Retinal pigment epithelial cell (primary cell): ENCODE measurements around the gene TLE3.

ENCODE experiments used
- DNase-seq: peaks from one replicate; pipeline ENCODE4 v3.0.0-alpha.2; 2010; ENCODE audit warnings: low read depth
- H3K4me3 ChIP-seq: 2 replicates; pipeline ENCODE4 v1.5.1; 2011; ENCODE audit warnings: mild to moderate bottlenecking, low read length, control low read depth, moderate library complexity
- TF ChIP-seq, protein P1 (sequence below): conservative IDR thresholded peaks from 2 replicates; pipeline ENCODE4 v1.5.1; 2011; ENCODE audit warnings: low read depth, low read length, control low read depth, inconsistent platforms

Gene TLE3

GRCh38 chr15:70042553-70043214, 55.0 kb downstream of the TLE3 start:
- H3K4me3 ChIP-seq, result no peak overlapping the region

DNA sequence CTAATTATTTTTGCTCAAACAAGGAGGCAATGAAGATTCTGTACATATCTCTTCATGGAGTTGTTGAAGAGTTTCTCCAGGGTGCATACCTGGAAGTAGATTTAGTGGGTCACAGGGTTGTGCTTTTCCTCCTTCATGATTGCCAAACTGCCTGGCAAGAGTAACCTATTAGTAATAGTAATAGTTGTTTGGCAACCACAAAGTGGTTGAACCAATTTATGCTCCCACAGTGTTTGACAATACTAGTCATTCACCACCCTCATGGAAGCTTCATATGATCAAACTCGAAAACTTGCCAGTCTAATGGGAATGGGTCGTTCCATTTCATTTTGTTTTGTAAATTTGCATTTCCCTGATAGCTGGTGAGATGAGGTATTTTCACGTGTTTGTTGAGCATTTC, 57.8 kb downstream of the TLE3 start:
- TF ChIP-seq, protein P1, sequence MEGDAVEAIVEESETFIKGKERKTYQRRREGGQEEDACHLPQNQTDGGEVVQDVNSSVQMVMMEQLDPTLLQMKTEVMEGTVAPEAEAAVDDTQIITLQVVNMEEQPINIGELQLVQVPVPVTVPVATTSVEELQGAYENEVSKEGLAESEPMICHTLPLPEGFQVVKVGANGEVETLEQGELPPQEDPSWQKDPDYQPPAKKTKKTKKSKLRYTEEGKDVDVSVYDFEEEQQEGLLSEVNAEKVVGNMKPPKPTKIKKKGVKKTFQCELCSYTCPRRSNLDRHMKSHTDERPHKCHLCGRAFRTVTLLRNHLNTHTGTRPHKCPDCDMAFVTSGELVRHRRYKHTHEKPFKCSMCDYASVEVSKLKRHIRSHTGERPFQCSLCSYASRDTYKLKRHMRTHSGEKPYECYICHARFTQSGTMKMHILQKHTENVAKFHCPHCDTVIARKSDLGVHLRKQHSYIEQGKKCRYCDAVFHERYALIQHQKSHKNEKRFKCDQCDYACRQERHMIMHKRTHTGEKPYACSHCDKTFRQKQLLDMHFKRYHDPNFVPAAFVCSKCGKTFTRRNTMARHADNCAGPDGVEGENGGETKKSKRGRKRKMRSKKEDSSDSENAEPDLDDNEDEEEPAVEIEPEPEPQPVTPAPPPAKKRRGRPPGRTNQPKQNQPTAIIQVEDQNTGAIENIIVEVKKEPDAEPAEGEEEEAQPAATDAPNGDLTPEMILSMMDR, result no peak
- DNase-seq, result no peak
- H3K4me3 ChIP-seq, result no peak overlapping the region

More at GRCh38 chr15:70042553-70043214, 55.0 kb downstream of the TLE3 start:
- TF ChIP-seq, protein P1, result no peak
- DNase-seq, result no peak

- TF ChIP-seq, protein P1, result no peak
- no peak for DNase-seq
- H3K4me3 ChIP-seq, result no peak overlapping the region
These were observed 58.9 kb downstream of the TLE3 start for GRCh38 chr15:70038730-70039392.

- no peak for DNase-seq
- TF ChIP-seq, protein P1, result no peak
These were observed 60.5 kb downstream of the TLE3 start for GRCh38 chr15:70037292-70037640.

GRCh38 chr15:70036585-70037291, 61.0 kb downstream of the TLE3 start:
- TF ChIP-seq, protein P1, result no peak
- no peak for DNase-seq
- H3K4me3 ChIP-seq, result no peak overlapping the region

More at GRCh38 chr15:70037292-70037640, 60.5 kb downstream of the TLE3 start:
- H3K4me3 ChIP-seq, result no peak overlapping the region

DNA sequence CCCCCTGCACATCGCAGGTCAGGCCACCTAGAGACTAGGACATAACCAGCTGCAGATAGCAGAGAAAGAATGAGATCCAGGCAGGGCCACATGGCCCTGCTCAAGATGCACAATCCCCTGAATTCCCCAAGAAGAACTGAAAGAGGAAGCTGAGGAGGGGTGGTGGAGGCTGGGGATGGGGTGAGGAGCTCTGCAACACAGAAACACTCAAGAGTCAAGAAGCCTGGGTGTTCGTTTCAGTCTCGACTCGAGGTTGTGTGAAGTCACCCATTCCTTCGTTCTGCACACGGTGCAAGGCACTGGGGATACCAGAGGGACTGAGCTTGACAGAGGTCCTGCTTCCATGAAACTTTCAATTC, 62.0 kb downstream of the TLE3 start:
- TF ChIP-seq, protein P1, result no peak
- no peak overlapping the region for H3K4me3 ChIP-seq
- DNase-seq, result no peak
